NCI-H2081 treated with DMSO at 0.1 percent for 48 hours (cell line): ENCODE measurements around the gene RPH3AL.

ENCODE experiments used
- DNase-seq: peaks from one replicate; lab custom pipeline; 2025; lab: John Stamatoyannopoulos, UW

RPH3AL gene, protein sequence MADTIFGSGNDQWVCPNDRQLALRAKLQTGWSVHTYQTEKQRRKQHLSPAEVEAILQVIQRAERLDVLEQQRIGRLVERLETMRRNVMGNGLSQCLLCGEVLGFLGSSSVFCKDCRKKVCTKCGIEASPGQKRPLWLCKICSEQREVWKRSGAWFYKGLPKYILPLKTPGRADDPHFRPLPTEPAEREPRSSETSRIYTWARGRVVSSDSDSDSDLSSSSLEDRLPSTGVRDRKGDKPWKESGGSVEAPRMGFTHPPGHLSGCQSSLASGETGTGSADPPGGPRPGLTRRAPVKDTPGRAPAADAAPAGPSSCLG

DNA sequence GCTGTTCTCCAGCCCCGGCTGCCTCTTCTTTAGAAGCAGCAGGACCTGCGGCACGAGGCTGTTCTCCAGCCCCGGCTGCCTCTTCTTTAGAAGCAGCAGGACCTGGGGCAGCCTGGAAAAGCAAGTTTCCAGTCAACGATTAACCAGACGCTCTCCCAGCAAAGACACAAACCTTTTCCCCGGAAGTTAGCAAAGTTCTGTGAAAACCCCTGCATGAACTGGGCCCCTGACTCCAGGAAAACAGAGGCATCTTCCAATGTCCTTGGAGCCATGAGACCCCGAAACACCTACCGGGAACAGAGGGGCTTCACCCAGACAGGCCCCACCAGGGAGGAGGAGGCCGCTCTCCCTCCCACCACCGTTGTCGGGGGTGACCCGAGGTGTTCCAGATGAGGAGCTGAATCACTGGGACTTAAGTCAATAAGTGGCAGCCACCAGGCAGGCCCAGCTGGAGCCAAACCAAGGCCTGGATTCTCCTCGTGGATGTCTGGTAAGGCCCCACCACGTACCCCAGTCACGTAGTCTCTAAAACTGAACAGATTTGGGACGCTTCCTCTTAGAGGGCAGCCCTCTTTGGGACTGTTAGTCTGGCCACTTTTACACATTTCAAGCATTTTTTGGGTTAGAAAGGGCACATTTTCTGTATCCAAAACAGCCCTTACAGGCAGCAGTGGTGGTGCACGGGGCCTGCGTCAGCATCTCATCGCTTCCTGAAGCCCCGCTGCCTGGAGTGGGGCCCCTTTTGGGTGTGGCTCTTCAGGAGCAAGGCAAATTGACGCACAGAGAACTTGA, at the start of gene RPH3AL:
RPH3AL (minus strand) TSS at position 387 of the 792 bp plus-strand sequence. CDS start 25,264 bp downstream, outside the sequence.
- DNase-seq = no peak

DNA sequence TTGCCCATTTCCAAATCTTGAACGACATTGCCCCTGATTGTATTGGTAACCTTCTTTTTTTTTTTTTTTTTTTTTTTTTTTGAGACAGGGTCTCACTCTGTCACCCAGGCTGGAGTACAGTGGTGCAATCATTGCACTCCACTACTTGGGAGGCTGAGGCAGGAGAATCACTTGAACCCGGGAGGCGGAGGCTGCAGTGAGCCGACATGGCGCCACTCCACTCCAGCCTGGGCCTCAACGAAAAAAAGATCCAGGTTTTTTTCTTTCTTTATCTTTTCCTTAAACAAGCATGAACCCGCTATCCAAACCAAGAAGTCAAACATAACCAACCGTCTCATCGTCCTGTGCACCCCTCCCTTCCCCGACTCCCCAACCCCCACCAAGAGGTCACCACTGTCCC, 47.6 kb upstream of the RPH3AL start:
- no peak for DNase-seq

DNA sequence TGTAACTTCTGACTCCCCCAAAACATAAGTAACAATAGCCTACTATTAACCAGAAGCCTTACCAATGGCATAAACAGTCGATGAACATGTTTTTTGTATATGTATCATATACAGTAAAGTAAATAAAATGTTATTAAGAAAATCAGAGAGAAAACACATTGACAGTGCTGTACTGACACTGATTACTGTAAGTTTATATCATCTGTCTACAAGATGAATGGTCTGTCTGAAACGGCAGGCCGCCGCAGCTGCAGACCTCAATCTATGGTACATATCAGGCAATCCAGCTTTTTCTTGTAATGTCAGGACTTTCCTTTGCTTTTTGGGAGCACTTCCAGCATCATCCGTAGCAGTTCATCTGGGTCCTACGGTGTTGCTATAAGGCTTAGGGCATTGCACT, 44.2 kb upstream of the RPH3AL start:
- no peak for DNase-seq

- DNase-seq = no peak
Measured at GRCh38 chr17:395974-396373, 43.4 kb upstream of the RPH3AL start.

DNA sequence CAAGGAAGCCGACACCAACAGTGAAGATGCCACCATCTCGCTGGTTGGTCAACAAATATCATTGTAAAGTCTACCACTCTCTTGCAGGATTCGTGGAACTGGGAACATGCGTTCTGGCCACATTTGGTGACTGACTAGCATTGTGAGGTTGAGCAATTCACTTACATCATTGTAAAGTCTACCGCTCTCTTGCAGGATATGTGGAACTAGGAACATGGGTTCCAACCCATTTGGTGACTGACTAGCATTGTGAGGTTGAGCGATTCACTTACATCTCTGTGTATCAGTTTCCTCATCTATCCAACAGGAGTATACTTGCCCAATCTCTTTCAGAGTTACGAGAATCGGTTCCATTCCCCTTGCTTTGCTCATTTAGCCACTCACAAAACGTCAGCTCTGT, 42.6 kb upstream of the RPH3AL start:
- no peak for DNase-seq

DNA sequence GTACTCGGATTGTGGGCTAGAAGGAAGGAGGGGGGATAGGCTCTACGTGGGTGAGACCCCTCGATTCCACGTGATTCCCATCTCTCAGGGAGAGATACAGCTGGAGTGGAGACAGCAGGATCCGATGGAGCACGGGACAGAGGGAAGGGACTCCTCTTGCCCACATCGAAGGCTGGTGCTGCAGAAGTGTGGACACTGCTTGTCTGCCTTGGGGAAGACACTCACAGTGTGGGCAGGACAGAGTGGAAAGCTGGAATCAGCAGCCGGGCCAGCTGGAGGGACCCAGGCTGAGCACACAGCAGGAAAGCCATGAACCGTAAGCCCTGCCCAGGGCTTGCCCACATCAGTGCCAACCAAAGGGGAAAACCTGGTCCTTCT, 42.1 kb upstream of the RPH3AL start:
- DNase-seq = no peak

DNA sequence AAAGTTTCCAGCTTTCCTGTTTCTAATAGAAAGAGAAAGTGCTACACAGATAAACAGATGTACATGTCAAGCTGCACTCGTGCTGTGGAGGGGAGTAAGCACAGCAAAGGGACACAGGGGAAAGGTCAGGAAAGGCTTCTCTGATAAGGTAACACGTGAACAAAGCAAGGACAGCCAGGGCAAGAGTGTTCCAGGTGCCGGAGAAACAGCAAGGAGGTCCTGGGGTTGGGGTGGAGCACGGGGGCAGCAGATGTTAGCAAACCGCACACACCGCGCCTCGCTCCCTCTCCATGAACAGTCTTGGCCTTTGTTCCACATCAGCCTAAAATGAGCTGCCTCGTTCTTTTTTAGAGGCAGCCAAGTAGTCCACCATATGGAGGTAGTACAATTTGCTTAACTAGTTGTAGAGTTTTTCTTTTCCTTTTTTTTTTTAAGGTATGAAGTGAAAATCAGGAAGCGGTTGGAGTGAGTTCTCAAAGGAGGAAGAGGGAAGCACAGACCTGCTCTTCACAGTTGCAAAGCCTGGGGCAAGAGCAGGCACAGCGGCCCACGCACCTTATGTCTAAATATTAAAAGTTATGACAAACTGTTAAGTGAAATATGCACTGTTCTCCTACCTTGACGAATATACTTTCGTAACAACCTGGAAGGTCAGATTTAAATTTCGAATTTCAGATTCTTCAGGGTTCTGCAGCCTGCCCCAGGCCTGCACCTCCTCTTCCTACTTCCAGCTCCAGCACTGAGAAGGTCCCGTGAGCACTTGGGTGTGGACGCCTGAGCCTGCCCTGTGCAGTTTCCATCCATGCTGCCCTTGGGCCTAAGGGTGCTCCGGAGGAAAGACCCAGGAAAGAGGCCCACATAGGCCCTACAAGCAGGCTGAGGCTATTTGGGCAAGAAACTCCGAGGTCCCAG, 41.5 kb upstream of the RPH3AL start:
- no peak for DNase-seq

DNA sequence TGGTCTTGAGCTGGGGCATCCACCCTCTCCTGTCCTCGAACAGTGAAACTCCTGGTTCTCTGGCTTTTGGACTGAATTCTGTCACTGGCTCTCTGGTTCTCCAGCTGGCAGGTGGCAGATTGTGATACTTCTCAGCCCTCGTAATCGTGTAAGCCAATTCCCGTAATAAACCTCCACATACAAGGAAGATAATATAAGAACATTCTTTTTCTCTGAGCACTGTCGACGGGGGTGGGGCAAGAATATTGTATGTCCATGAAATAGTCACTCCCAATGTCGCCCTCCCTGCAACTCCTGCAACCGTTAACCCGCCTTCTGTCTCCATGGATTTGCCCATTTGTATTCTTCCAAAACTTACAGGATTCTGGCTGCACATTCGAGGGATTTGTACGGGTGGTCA, 39.2 kb upstream of the RPH3AL start:
- no peak for DNase-seq

GRCh38 chr17:390025-390424, 37.4 kb upstream of the RPH3AL start:
- no peak for DNase-seq

- no peak for DNase-seq
Measured at GRCh38 chr17:388087-388486, 35.5 kb upstream of the RPH3AL start.

DNA sequence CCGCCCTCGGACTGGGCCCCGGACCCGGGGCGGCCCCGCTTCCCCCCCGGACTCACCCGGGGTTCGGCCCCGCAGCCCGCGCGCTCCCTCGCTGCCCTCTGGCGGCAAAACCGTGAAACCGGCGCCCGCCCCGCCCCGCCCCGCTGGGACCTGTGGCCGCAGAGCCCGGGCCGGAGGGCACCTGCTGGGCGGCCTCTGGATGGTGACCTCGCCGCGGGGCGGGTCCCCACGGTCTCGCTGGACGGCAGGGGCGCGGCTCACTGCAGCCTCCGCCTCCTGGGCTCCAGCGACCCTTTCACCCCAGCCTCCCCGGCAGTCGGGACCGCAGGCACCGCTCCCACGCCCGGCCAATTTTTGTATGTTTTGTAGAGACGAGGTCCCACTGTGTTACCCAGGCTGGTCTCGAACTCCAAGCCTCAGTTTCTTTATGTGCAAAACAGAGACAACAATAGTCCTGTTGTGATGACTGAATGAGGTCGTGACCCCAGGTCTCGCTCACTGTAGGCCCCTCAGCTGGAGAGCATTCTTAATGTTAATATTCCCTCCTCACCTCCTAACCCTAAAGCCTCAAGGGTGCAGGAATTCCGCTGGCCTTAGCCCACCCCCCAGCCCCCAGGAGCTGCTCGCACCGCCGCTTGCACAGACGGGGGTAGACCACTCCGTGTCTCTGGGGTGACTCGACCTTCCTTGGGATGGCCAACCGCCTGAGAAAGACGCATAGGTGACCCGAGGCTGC, 33.7 kb upstream of the RPH3AL start:
- no peak for DNase-seq

DNA sequence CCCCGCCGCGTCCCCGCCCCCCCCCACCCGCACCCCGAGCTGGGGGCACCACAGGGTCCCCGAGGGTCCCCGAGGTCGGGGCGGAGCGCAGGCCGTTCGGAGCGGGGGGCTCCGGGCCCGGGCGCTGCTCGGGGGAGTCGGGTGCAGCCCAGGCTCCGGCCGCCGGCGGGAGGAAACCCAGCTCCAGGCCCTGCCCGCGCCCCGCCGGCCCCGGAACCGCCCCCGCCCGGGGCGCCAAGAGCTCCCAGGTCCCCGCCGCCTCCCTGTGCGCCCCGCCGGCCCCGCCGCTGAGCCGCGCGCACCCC, 33.2 kb upstream of the RPH3AL start:
- no peak for DNase-seq

DNA sequence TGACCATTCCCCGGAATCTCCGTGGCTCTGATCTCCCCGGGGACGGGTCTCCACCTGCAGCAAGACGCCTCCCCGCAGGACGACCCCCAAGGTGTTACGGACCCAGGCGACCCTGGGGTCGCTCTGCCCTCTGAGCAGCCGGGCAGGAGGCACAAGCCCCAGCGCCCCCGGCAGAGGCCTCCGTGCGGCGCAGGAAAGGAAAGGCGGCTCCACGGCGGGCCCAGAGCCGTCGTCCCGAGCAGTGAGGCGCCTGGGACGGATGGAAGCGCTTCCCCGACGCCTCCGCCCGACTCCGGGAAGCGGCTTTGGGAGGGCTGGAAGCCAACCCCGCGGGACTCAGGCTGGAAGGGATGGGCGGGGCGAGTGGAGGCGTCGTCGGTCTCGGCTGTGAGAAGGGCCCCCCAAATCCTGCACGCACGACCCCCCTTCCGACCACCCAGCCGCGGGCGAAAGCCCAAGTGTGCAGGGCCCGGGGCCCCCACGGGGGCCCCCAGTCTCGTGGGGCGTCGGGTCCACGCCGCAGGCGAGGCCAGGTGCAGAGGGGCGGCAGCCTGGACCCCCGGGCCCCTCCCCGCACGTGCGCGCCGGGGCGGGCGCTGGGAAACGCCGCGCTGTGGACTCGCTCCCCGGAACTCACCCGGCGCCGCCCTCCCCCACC, 32.7 kb upstream of the RPH3AL start:
- no peak for DNase-seq

GRCh38 chr17:384622-385177, 32.1 kb upstream of the RPH3AL start:
- DNase-seq = no peak

GRCh38 chr17:383771-384621, 31.4 kb upstream of the RPH3AL start:
- DNase-seq = no peak

DNA sequence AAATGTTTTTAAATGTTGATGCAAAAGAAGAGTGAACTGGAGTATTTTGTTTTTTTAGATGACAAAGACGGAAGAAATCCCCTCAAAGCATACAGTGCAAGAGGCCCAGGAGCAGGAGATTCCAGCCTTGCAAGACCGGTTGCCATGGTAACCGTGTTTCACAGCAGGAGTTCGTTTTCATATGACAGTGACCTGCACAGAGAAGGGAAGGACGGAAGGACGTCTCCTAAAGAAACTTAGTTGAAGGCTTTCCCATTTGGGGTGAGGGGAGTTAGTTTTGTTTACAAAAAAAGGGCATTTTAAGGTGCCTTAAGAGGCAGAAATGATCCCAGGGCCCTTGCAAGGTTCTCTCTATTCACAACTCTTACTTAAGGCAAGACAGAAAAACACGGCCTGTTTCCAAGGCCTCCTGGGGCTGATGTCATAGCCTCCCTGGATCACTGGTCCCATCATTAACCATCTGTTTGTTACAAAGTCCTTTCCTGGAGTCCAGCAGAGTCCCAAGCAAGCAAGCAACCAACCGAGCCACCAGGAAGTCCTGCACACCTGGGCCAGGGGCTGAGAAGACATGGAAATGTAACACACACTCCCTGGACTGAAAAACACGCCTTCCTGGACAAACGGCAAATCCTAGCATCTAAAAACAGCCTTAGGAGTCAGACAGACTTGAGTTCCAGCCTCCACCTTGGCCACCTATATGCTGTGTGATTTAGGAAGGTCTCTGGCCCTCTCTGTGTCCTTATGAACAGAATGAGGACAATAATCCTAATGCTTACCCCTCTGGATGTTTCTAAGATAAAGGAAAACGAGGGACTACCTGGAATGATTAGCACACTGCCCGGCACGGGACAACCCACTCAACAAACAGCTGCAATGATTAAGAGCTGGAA, 30.3 kb upstream of the RPH3AL start:
- DNase-seq = no peak

- no peak for DNase-seq
Measured at GRCh38 chr17:381941-382643, 29.5 kb upstream of the RPH3AL start.

DNA sequence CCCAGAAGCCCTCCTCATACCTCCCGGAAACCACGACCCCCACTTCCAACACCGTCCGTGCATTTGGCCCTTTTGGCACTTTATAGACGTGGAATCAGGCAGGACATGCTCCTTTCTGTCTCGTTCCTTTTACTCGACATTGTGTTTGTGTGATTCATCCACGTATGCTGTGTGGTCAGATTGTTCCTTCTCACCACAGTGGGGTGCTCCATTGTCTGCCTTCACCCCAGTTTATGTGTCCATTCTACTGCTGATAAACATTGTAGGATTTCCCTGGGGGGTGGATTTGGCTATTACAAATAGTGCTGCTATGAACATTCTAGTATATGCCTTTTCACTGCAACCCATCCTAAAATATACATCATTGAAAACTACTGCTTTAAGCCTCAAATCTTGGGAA, 28.9 kb upstream of the RPH3AL start:
- DNase-seq = no peak
